Sigmoid colon (tissue), 4 donors: ENCODE data around the gene EME1.

Experiments used
- EP300 ChIP-seq, 4 donors: sonication (generic); formaldehyde crosslinking; IDR thresholded peaks; one replicate each; pipeline ENCODE4 v1.6.1; 2017; ENCODE audit warnings: antibody characterized with exemption in 4 of 4
- POLR2A ChIP-seq, 2 donors: fragments of 450-650 bp; IDR thresholded peaks; one replicate each; pipeline ENCODE4 v1.6.1; 2016; ENCODE audit warnings: antibody characterized with exemption in 2 of 2, mild to moderate bottlenecking in 2 of 2, moderate library complexity in 2 of 2
- POLR2AphosphoS5 ChIP-seq, 4 donors: sonication (generic); formaldehyde crosslinking; IDR thresholded peaks; one replicate each; pipeline ENCODE4 v1.6.1; 2017; ENCODE audit warnings: antibody characterized with exemption in 4 of 4
- TF ChIP-seq, protein P1 (sequence below), 4 experiments: fragments of 450-650 bp in 3 of 4; fragments of 200-600 bp in 1 of 4; IDR thresholded peaks; one replicate each; pipeline ENCODE4 v1.5.1; 2016 to 2019; ENCODE audit warnings: antibody characterized with exemption in 4 of 4, mild to moderate bottlenecking in 3 of 4, moderate library complexity in 2 of 4

DNA sequence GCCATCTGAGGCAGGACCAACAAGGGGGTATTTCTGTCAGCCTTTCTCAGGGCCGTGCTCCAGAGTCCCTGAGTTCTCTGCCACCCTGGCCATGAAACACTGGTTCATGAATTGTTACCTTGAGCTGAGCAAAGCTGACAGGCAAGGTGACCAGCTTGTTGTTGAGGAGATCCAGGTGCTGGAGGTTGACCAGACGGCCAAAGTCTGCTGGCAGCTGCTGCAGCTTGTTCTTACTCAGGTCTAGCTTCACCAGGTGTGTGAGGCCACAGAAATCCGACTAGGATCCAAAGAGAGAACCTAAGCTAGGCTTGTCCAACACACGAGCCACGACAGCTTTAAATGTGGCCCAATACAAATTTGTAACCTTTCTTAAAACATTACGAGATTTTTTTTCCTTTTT lies 19.6 kb downstream of the EME1 start:
- TF ChIP-seq POLR2AphosphoS5 (IDR thresholded peaks at IDR 0.05): no peak
- TF ChIP-seq, protein P1, sequence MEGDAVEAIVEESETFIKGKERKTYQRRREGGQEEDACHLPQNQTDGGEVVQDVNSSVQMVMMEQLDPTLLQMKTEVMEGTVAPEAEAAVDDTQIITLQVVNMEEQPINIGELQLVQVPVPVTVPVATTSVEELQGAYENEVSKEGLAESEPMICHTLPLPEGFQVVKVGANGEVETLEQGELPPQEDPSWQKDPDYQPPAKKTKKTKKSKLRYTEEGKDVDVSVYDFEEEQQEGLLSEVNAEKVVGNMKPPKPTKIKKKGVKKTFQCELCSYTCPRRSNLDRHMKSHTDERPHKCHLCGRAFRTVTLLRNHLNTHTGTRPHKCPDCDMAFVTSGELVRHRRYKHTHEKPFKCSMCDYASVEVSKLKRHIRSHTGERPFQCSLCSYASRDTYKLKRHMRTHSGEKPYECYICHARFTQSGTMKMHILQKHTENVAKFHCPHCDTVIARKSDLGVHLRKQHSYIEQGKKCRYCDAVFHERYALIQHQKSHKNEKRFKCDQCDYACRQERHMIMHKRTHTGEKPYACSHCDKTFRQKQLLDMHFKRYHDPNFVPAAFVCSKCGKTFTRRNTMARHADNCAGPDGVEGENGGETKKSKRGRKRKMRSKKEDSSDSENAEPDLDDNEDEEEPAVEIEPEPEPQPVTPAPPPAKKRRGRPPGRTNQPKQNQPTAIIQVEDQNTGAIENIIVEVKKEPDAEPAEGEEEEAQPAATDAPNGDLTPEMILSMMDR (IDR thresholded peaks at IDR 0.05): no peak
- no peak for TF ChIP-seq EP300 (IDR thresholded peaks at IDR 0.05)
- TF ChIP-seq POLR2A (IDR thresholded peaks at IDR 0.05): no peak
